ENCODE measurements around the gene IQGAP2. TPM values are rescaled to one million over a fixed set of nuclear protein-coding genes. Genes with fewer than 3 reads are reported as not detected.

Gene IQGAP2
- total and polyA plus RNA-seq, 9 of the 15 experiments (the other 6 are each of a cell fraction or from before 2014, with no cell fraction given): 8.7 to 23.2 (median 17.4) TPM

GRCh38 chr5:76372323-76373054 is 30.6 kb upstream of the IQGAP2 start (continued):
- TF ChIP-seq AFF1 (IDR thresholded peaks at IDR 0.05; ENCODE audit: low read depth in 1 of 2, partially characterized antibody in 2 of 2): peak in 1 of 2 experiments; percentile 75
- TF ChIP-seq SUPT5H (IDR thresholded peaks at IDR 0.05): no peak
- TF ChIP-seq SRF (CRISPR knock-in tag; IDR thresholded peaks at IDR 0.05): no peak
- 0 out of 2 replicates have a peak, but pooled peaks have one; percentile 62 for TF ChIP-seq ZNF395 (CRISPR knock-in tag; IDR thresholded peaks at IDR 0.05)
- no peak for TF ChIP-seq SREBF2 (CRISPR knock-in tag; IDR thresholded peaks at IDR 0.05)
- peak; percentile 88 for TF ChIP-seq HMBOX1 (IDR thresholded peaks at IDR 0.05)
- peak; percentile 82 for TF ChIP-seq MEIS2 (IDR thresholded peaks at IDR 0.05; ENCODE audit: partially characterized antibody)
- peak; percentile 84 for TF ChIP-seq TAF9B (IDR thresholded peaks at IDR 0.05; ENCODE audit: partially characterized antibody)
- TF ChIP-seq, protein P1, sequence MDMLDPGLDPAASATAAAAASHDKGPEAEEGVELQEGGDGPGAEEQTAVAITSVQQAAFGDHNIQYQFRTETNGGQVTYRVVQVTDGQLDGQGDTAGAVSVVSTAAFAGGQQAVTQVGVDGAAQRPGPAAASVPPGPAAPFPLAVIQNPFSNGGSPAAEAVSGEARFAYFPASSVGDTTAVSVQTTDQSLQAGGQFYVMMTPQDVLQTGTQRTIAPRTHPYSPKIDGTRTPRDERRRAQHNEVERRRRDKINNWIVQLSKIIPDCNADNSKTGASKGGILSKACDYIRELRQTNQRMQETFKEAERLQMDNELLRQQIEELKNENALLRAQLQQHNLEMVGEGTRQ (CRISPR knock-in tag; IDR thresholded peaks at IDR 0.05): no peak
- no peak for TF ChIP-seq TEAD2 (tag; IDR thresholded peaks at IDR 0.05)
- TF ChIP-seq NCOR1 (IDR thresholded peaks at IDR 0.05): peak; percentile 88
- TF ChIP-seq CBX2 (IDR thresholded peaks at IDR 0.05; ENCODE audit: insufficient read depth, low read length, poor library complexity, severe bottlenecking): no peak
- TF ChIP-seq PBX2 (CRISPR knock-in tag; IDR thresholded peaks at IDR 0.05; ENCODE audit: low read depth): no peak
- peak; percentile 71 for TF ChIP-seq PBX2 (tag; conservative IDR thresholded peaks at IDR 0.05; ENCODE audit: low read depth)
- no peak for TF ChIP-seq HOXB6 (CRISPR knock-in tag; IDR thresholded peaks at IDR 0.05; ENCODE audit: borderline replicate concordance)
